Right lobe of liver (tissue), 6 donors: ENCODE measurements around the gene MICALL1. TPM values are rescaled to one million over a fixed set of nuclear protein-coding genes. Genes with fewer than 3 reads are reported as not detected.

Experiments
- ATAC-seq, 4 donors: fragments of 200-7000 bp; cut with Tn5 transposase; one replicate each; pipeline ENCODE4 v1.9.1; 2020; ENCODE audit warnings: mild to moderate bottlenecking in 4 of 4, moderate library complexity in 4 of 4
- DNase-seq, 3 donors: peaks; one replicate each; pipeline ENCODE4 v3.0.0-alpha.2; 2020
- H3K27ac ChIP-seq, 3 donors: fragments of 200-600 bp; one replicate each; pipeline ENCODE4 v1.8.0; 2022
- H3K27me3 ChIP-seq, 2 donors: fragments of 200-600 bp; one replicate each; pipeline ENCODE4 v1.8.0; 2022
- H3K36me3 ChIP-seq, 4 donors: fragments of 200-600 bp; sonication (generic) in 1 of 4; one replicate each; pipeline versions ENCODE4 v1.5.1 to v1.8.0; 2017 to 2022; ENCODE audit warnings: control low read depth in 1 of 4
- H3K4me1 ChIP-seq, 4 donors: fragments of 200-600 bp; sonication (generic) in 1 of 4; one replicate each; pipeline versions ENCODE4 v1.5.1 to v1.8.0; 2017 to 2022; ENCODE audit warnings: control low read depth in 1 of 4
- H3K4me3 ChIP-seq, 3 donors: fragments of 200-600 bp; one replicate each; pipeline ENCODE4 v1.8.0; 2022
- H3K9me3 ChIP-seq, 4 donors: fragments of 200-600 bp; sonication (generic) in 1 of 4; one replicate each; pipeline versions ENCODE4 v1.5.1 to v1.8.0; 2017 to 2022; ENCODE audit warnings: control low read depth in 1 of 4
- CTCF ChIP-seq, 4 donors: fragments of 200-600 bp in 3 of 4; fragments of 450-650 bp in 1 of 4; IDR thresholded peaks; one replicate each; pipeline versions ENCODE4 v1.5.1 to v1.8.0; 2016 to 2022; ENCODE audit warnings: antibody characterized with exemption in 4 of 4, mild to moderate bottlenecking in 2 of 4
- POLR2A ChIP-seq: fragments of 450-650 bp; IDR thresholded peaks from one replicate; pipeline ENCODE4 v1.6.1; 2017; ENCODE audit warnings: antibody characterized with exemption, mild to moderate bottlenecking
- WGBS: methylation state at CpG from one replicate; pipeline ENCODE4 v1.1.6; 2018; ENCODE audit warnings: low coverage, low lambda C conversion rate; ENCODE audit not compliant: insufficient coverage; ENCODE audit errors: missing lambda C conversion rate; 5-methylcytosine and 5-hydroxymethylcytosine counted together
- intact Hi-C, 2 donors: fragments of 100-400 bp; cut with DNase I; formaldehyde crosslinking; loops; one replicate each; pipeline versions ENCODE4 v1.11.2 to v1.14.1; 2022
- total RNA-seq, 6 experiments: library from RNA; depleted of rRNA in 2 of 6; stranded (reverse); fragments of >200 nt in 2 of 6; fragmentation: NEBNext Ultra II Directional in 3 of 6; extraction: Animal tissue kit (Norgen Biotek cat#: 25700) in 3 of 6; gene quantifications; one replicate each; pipeline versions ENCODE4 v1.1.0 to v1.2.4, GENCODE V29; 2016 to 2023
- donor health status: DM: no; HTN: yes; CAD: no.
- donor health status: DM: no; HTN: no; CAD: no.
- donor health status: DM: no; HTN: no; CAD: no.
- donor health status: DM: no; HTN: yes; CAD: no.
- donor health status: DM: no; HTN: yes; CAD: no.

MICALL1 gene
- total RNA-seq, 6 experiments from 2014 or later: 6.5 to 19.0 (median 10.3) TPM

GRCh38 chr22:37904572-37905533 is 1.2 kb upstream of the MICALL1 start:
- no peaks in the 10 kb centered on the region for H3K36me3 ChIP-seq
- peaks cover 0 to 10% (median 0%) of the 10 kb centered on the region in 4 donors for H3K4me1 ChIP-seq
- ATAC-seq: peak; percentile 63 to 86 (median 76)
- 47% methylated on average over 6 of the region's 10 CpGs for WGBS
- DNase-seq: peak in 2 of 3 donors; percentile 89 to 95
- intact Hi-C loops: no loop called here
- H3K27me3 ChIP-seq: no peaks in the 10 kb centered on the region
- no peak overlapping the region for H3K4me3 ChIP-seq
- TF ChIP-seq CTCF (IDR thresholded peaks at IDR 0.05) (no peak), POLR2A (no peak)
- no peaks in the 10 kb centered on the region for H3K9me3 ChIP-seq
- peak overlapping the region in 2 of 3 donors; percentile 24 to 57 for H3K27ac ChIP-seq

GRCh38 chr22:37906364-37907008 is 389 bp downstream of the MICALL1 start:
- 37% methylated on average over 2 of the region's 75 CpGs for WGBS
- Histone ChIP-seq H3K4me1 (peaks cover 0 to 10% (median 0%) of the 10 kb centered on the region in 4 donors), H3K4me3 (peak overlapping the region; percentile 53 to 71 (median 54)), H3K27me3 (no peaks in the 10 kb centered on the region), H3K9me3 (no peaks in the 10 kb centered on the region), H3K27ac (peak overlapping the region; percentile 31 to 62 (median 60)), H3K36me3 (no peaks in the 10 kb centered on the region)
- intact Hi-C loops: no loop called here
- DNase-seq (no peak), ATAC-seq (peak in 1 of 4 donors; percentile 5)
- TF ChIP-seq CTCF (IDR thresholded peaks at IDR 0.05): no peak
- TF ChIP-seq POLR2A: no peak

GRCh38 chr22:37907036-37907954 is 1.2 kb downstream of the MICALL1 start:
- intact Hi-C loops: no loop called here
- peak overlapping the region in 2 of 3 donors; percentile 60 to 62 for H3K27ac ChIP-seq
- ATAC-seq (no peak), DNase-seq (no peak)
- 45% methylated on average over 4 of the region's 19 CpGs for WGBS
- peak overlapping the region; percentile 53 to 71 (median 54) for H3K4me3 ChIP-seq
- H3K36me3 ChIP-seq: no peaks in the 10 kb centered on the region
- no peak for TF ChIP-seq POLR2A
- H3K4me1 ChIP-seq: peaks cover 0 to 10% (median 0%) of the 10 kb centered on the region in 4 donors
- no peaks in the 10 kb centered on the region for H3K9me3 ChIP-seq
- no peaks in the 10 kb centered on the region for H3K27me3 ChIP-seq

- ATAC-seq (no peak), DNase-seq (no peak)
- Histone ChIP-seq H3K4me3 (no peak overlapping the region), H3K27ac (no peak overlapping the region), H3K27me3 (no peaks in the 10 kb centered on the region), H3K4me1 (peaks cover 0 to 3% (median 0%) of the 10 kb centered on the region in 4 donors), H3K9me3 (no peaks in the 10 kb centered on the region), H3K36me3 (peaks cover 0 to 3% (median 0%) of the 10 kb centered on the region in 4 donors)
- intact Hi-C loops: no loop called here
- WGBS: 95% methylated on average over 2 of the region's 7 CpGs
- TF ChIP-seq POLR2A (no peak), CTCF (IDR thresholded peaks at IDR 0.05) (no peak)
Observed at GRCh38 chr22:37909766-37910165, 3.7 kb downstream of the MICALL1 start.
